Neural cell (in vitro differentiated cells): ENCODE data around the gene TUBB3. TPM values are rescaled to one million over a fixed set of nuclear protein-coding genes. Genes with fewer than 3 reads are reported as not detected.

Experiments used
- H2AFZ ChIP-seq: fragments of 200-600, 300-800 bp; sonication (generic), shearing (Covaris generic); 2 replicates; pipeline ENCODE4 v1.6.0; 2014; ENCODE audit warnings: low read depth, mild to moderate bottlenecking, antibody characterized with exemption, low read length, moderate library complexity
- H3F3A ChIP-seq: fragments of 200-600 bp; shearing (Covaris generic); 2 replicates; pipeline ENCODE4 v1.6.1; 2016; ENCODE audit warnings: mild to moderate bottlenecking, moderate library complexity, mixed read lengths, antibody characterized with exemption, low read length; ENCODE audit not compliant: insufficient read depth, poor library complexity, severe bottlenecking
- H3K27ac ChIP-seq: fragments of 200-600, 300-800 bp; sonication (generic), shearing (Covaris generic); 2 replicates; pipeline ENCODE4 v1.5.1; 2014; ENCODE audit warnings: mild to moderate bottlenecking, low read length, moderate library complexity
- H3K27me3 ChIP-seq: fragments of 300-800, 200-600 bp; sonication (generic), shearing (Covaris generic); 2 replicates; pipeline ENCODE4 v1.6.0; 2014; ENCODE audit warnings: mild to moderate bottlenecking, low read depth, low read length, moderate library complexity; ENCODE audit not compliant: insufficient read depth
- H3K36me3 ChIP-seq: fragments of 300-800, 200-600 bp; sonication (generic), shearing (Covaris generic); 2 replicates; pipeline ENCODE4 v1.5.1; 2014; ENCODE audit warnings: mild to moderate bottlenecking, antibody characterized with exemption, low read length, moderate library complexity; ENCODE audit not compliant: insufficient read depth
- H3K4me2 ChIP-seq: fragments of 300-800, 200-600 bp; sonication (generic), shearing (Covaris generic); 2 replicates; pipeline ENCODE4 v1.6.0; 2014; ENCODE audit warnings: mild to moderate bottlenecking, low read length
- H3K4me3 ChIP-seq: fragments of 300-800, 200-600 bp; sonication (generic), shearing (Covaris generic); 2 replicates; pipeline ENCODE4 v1.5.1; 2014; ENCODE audit warnings: mild to moderate bottlenecking, low read length, moderate library complexity
- H3K79me2 ChIP-seq: fragments of 200-600 bp; shearing (Covaris generic); replicated peaks from 2 replicates; pipeline ENCODE4 v1.6.0; 2014; ENCODE audit warnings: mild to moderate bottlenecking, low read length, moderate library complexity; ENCODE audit not compliant: insufficient read depth
- H3K9ac ChIP-seq: fragments of 300-800, 200-600 bp; sonication (generic), shearing (Covaris generic); 2 replicates; pipeline ENCODE4 v1.6.1; 2016; ENCODE audit warnings: mild to moderate bottlenecking, low read length, mixed read lengths
- H3K9me2 ChIP-seq: fragments of 200-600 bp; shearing (Covaris generic); 2 replicates; pipeline ENCODE4 v1.6.1; 2016; ENCODE audit warnings: mild to moderate bottlenecking, low read length, mixed read lengths; ENCODE audit not compliant: insufficient read depth
- H3K9me3 ChIP-seq: fragments of 200-600, 300-800 bp; sonication (generic), shearing (Covaris generic); 2 replicates; pipeline ENCODE4 v1.6.1; 2016; ENCODE audit warnings: mild to moderate bottlenecking, mixed run types, low read length, moderate library complexity, mixed read lengths
- H4K20me1 ChIP-seq: fragments of 200-600 bp; shearing (Covaris generic); 2 replicates; pipeline ENCODE4 v1.6.1; 2016; ENCODE audit warnings: mild to moderate bottlenecking, mixed run types; ENCODE audit not compliant: insufficient read depth
- EP300 ChIP-seq: fragments of 450-650 bp; conservative IDR thresholded peaks from 2 replicates; pipeline ENCODE4 v1.6.1; 2014; ENCODE audit warnings: antibody characterized with exemption, mild to moderate bottlenecking, moderate library complexity; ENCODE audit not compliant: poor library complexity, severe bottlenecking
- EZH2 ChIP-seq: fragments of 200-600, 300-800 bp; shearing (Covaris generic), sonication (generic); IDR thresholded peaks from 2 replicates; pipeline ENCODE4 v1.6.1; 2014; ENCODE audit warnings: antibody characterized with exemption, low read length, borderline replicate concordance, mild to moderate bottlenecking; ENCODE audit not compliant: insufficient read depth, poor library complexity, severe bottlenecking
- MXI1 ChIP-seq: fragments of 450-650 bp; conservative IDR thresholded peaks from 2 replicates; pipeline ENCODE4 v1.6.1; 2014; ENCODE audit warnings: antibody characterized with exemption, mild to moderate bottlenecking; ENCODE audit not compliant: poor library complexity, severe bottlenecking
- POLR2AphosphoS5 ChIP-seq: IDR thresholded peaks from 2 replicates; pipeline ENCODE4 v1.6.1; 2012
- RAD21 ChIP-seq: fragments of 450-650 bp; conservative IDR thresholded peaks from 2 replicates; pipeline ENCODE4 v1.6.1; 2014; ENCODE audit warnings: antibody characterized with exemption, mild to moderate bottlenecking, moderate library complexity
- SMC3 ChIP-seq: fragments of 450-650 bp; conservative IDR thresholded peaks from 2 replicates; pipeline ENCODE4 v1.6.1; 2014; ENCODE audit warnings: antibody characterized with exemption, mild to moderate bottlenecking, moderate library complexity; ENCODE audit not compliant: poor library complexity
- TAF1 ChIP-seq: IDR thresholded peaks from 2 replicates; pipeline ENCODE4 v1.6.1; 2012; ENCODE audit warnings: low read depth
- polyA plus RNA-seq: library from polyadenylated mRNA; depleted of rRNA; stranded (reverse); fragments of >200 nt; gene quantifications from 2 replicates; pipeline ENCODE4 v1.2.3, GENCODE V29; 2014
- TF ChIP-seq, protein P1 (sequence below): fragments of 450-650 bp; IDR thresholded peaks from 2 replicates; pipeline ENCODE4 v1.5.1; 2014; ENCODE audit warnings: antibody characterized with exemption, mild to moderate bottlenecking, moderate library complexity; ENCODE audit not compliant: poor library complexity, severe bottlenecking
- TF ChIP-seq, protein P2 (sequence below): IDR thresholded peaks from 2 replicates; pipeline ENCODE4 v1.6.1; 2012; ENCODE audit warnings: borderline replicate concordance

Gene TUBB3
- polyA plus RNA-seq, 1 donor from 2014 or later = 2,442 TPM

DNA sequence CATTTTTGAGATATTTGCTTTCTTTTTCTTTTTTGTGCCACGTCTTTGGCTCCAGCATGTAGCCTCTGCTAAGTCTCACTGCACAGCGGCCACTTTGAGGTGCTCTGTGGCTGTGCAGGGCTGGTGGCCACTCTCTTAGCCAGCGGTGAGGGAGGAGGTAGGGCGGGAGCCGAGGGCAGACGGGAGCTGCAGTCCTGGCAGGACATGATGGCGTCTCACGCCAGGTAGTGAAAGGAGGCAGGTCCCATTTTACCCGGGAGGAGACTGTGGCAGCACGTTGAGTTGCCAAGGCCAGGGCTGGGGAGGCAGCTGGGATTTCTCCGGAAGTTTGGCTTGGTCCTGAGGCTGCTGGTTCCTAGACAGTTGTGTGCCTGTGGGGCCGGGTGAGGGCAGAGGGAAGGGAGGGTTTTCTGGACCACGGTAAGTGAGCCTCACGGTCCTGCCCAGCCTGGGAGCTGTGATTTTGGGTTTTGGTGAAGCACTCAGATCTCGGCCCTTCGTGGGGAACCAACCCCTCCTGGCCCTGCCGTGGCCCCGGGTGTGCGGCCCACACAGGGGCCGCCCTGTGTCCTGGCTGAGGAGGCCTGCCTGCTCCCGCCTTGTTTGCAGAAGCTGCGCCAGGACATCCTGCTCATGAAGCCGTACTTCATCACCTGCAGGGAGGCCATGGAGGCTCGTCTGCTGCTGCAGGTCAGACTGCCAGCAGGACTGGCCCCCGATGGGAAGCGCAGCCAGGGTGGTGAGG is 39.8 kb downstream of the TUBB3 start:
- TF ChIP-seq, protein P1, sequence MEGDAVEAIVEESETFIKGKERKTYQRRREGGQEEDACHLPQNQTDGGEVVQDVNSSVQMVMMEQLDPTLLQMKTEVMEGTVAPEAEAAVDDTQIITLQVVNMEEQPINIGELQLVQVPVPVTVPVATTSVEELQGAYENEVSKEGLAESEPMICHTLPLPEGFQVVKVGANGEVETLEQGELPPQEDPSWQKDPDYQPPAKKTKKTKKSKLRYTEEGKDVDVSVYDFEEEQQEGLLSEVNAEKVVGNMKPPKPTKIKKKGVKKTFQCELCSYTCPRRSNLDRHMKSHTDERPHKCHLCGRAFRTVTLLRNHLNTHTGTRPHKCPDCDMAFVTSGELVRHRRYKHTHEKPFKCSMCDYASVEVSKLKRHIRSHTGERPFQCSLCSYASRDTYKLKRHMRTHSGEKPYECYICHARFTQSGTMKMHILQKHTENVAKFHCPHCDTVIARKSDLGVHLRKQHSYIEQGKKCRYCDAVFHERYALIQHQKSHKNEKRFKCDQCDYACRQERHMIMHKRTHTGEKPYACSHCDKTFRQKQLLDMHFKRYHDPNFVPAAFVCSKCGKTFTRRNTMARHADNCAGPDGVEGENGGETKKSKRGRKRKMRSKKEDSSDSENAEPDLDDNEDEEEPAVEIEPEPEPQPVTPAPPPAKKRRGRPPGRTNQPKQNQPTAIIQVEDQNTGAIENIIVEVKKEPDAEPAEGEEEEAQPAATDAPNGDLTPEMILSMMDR = no peak
- TF ChIP-seq RAD21 = no peak
- TF ChIP-seq POLR2AphosphoS5 = no peak
- no peaks in the 10 kb centered on the region for H3K36me3 ChIP-seq
- H3K4me2 ChIP-seq = no peak overlapping the region
- no peaks in the 10 kb centered on the region for H3K27me3 ChIP-seq
- H4K20me1 ChIP-seq = no peaks in the 10 kb centered on the region
- H3K9me2 ChIP-seq = no peaks in the 10 kb centered on the region
- H3K9me3 ChIP-seq = no peaks in the 10 kb centered on the region
- H3K79me2 ChIP-seq = no peaks in the 10 kb centered on the region
- no peak overlapping the region for H3K9ac ChIP-seq
- no peak overlapping the region for H3K4me3 ChIP-seq
- no peak overlapping the region for H3K27ac ChIP-seq
- no peaks in the 10 kb centered on the region for H3F3A ChIP-seq
- H2AFZ ChIP-seq = no peak overlapping the region

DNA sequence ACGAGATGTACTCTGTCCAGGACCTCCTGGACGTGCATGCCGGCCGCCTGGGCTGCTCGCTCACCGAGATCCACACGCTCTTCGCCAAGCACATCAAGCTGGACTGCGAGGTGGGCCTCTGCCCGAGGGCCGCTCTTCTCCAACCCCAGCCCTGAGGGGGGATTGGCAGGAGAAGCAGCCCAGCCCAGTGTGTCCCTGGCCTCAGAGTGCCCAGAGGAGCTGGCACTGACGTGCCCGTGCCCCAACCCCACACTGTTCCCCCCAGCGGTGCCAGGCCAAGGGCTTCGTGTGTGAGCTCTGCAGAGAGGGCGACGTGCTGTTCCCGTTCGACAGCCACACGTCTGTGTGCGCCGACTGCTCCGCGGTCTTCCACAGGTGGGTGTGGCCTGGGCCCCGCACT is 41.1 kb downstream of the TUBB3 start:
- Histone ChIP-seq H3K79me2 (no peaks in the 10 kb centered on the region), H3K27ac (no peak overlapping the region), H3K27me3 (no peaks in the 10 kb centered on the region), H3K9ac (no peak overlapping the region), H4K20me1 (no peaks in the 10 kb centered on the region), H3K36me3 (no peaks in the 10 kb centered on the region), H3K9me3 (no peaks in the 10 kb centered on the region), H3K4me3 (no peak overlapping the region), H2AFZ (no peak overlapping the region), H3K9me2 (no peaks in the 10 kb centered on the region), H3K4me2 (no peak overlapping the region), H3F3A (no peaks in the 10 kb centered on the region)
- TF ChIP-seq, protein P1 = no peak
- TF ChIP-seq EZH2 (no peak), EP300 (no peak), RAD21 (no peak), MXI1 (no peak), POLR2AphosphoS5 (no peak), SMC3 (no peak), TAF1 (no peak)
- TF ChIP-seq, protein P2, sequence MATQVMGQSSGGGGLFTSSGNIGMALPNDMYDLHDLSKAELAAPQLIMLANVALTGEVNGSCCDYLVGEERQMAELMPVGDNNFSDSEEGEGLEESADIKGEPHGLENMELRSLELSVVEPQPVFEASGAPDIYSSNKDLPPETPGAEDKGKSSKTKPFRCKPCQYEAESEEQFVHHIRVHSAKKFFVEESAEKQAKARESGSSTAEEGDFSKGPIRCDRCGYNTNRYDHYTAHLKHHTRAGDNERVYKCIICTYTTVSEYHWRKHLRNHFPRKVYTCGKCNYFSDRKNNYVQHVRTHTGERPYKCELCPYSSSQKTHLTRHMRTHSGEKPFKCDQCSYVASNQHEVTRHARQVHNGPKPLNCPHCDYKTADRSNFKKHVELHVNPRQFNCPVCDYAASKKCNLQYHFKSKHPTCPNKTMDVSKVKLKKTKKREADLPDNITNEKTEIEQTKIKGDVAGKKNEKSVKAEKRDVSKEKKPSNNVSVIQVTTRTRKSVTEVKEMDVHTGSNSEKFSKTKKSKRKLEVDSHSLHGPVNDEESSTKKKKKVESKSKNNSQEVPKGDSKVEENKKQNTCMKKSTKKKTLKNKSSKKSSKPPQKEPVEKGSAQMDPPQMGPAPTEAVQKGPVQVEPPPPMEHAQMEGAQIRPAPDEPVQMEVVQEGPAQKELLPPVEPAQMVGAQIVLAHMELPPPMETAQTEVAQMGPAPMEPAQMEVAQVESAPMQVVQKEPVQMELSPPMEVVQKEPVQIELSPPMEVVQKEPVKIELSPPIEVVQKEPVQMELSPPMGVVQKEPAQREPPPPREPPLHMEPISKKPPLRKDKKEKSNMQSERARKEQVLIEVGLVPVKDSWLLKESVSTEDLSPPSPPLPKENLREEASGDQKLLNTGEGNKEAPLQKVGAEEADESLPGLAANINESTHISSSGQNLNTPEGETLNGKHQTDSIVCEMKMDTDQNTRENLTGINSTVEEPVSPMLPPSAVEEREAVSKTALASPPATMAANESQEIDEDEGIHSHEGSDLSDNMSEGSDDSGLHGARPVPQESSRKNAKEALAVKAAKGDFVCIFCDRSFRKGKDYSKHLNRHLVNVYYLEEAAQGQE = no peak
